A673 (cell line): ENCODE measurements around the gene EVPLL. TPM values are rescaled to one million over a fixed set of nuclear protein-coding genes. Genes with fewer than 3 reads are reported as not detected.

Source experiments
- BruUV-seq: library from RNA; stranded (reverse); fragments of 400-500 nt; replicated peaks from 2 replicates; lab custom pipeline; 2021; lab: Mats Ljungman, UMichigan
- CTCF ChIA-PET: fragments of 300-600 bp; sonication (Branson Sonifier 250); formaldehyde crosslinking; loops from one replicate; lab custom pipeline; 2022; ENCODE audit warnings: antibody characterized with exemption; lab: Charles Lee
- POLR2A ChIA-PET: fragments of 300-600 bp; sonication (Branson Sonifier 250); formaldehyde crosslinking; loops from one replicate; lab custom pipeline; 2022; ENCODE audit warnings: antibody characterized with exemption; ENCODE audit not compliant: low non-redundant PET; lab: Charles Lee
- DNase-seq: peaks from one replicate; pipeline ENCODE4 v3.0.0-alpha.2; 2015; ENCODE audit warnings: low spot score
- H3K27ac ChIP-seq: fragments of 200-600 bp; sonication (generic); 2 replicates; pipeline ENCODE4 v1.5.1; 2016; ENCODE audit warnings: mixed run types, low read depth, mild to moderate bottlenecking, mixed read lengths, antibody characterized with exemption, low read length; ENCODE audit not compliant: poor library complexity, severe bottlenecking
- H3K27me3 ChIP-seq: fragments of 200-600 bp; sonication (generic); replicated peaks from 2 replicates; pipeline ENCODE4 v1.6.1; 2017; ENCODE audit warnings: mixed run types, low read depth, mild to moderate bottlenecking, mixed read lengths, antibody characterized with exemption, low read length; ENCODE audit not compliant: insufficient read depth, poor library complexity
- H3K36me3 ChIP-seq: fragments of 200-600 bp; sonication (generic); 2 replicates; pipeline ENCODE4 v1.6.1; 2016; ENCODE audit warnings: mixed run types, mild to moderate bottlenecking, mixed read lengths, antibody characterized with exemption, low read length; ENCODE audit not compliant: insufficient read depth, poor library complexity, severe bottlenecking
- H3K4me1 ChIP-seq: fragments of 200-600 bp; sonication (generic); 2 replicates; pipeline ENCODE4 v1.6.1; 2017; ENCODE audit warnings: mixed run types, mild to moderate bottlenecking, mixed read lengths, antibody characterized with exemption, low read length; ENCODE audit not compliant: insufficient read depth, poor library complexity, severe bottlenecking
- H3K4me3 ChIP-seq: fragments of 200-600 bp; sonication (generic); 2 replicates; pipeline ENCODE4 v1.5.1; 2016; ENCODE audit warnings: low read depth, mixed run types, mild to moderate bottlenecking, mixed read lengths, low read length; ENCODE audit not compliant: poor library complexity, severe bottlenecking
- H3K9me3 ChIP-seq: fragments of 200-600 bp; sonication (generic); 2 replicates; pipeline ENCODE4 v1.6.1; 2016; ENCODE audit warnings: mixed run types, low read depth, mild to moderate bottlenecking, mixed read lengths, antibody characterized with exemption, low read length; ENCODE audit not compliant: poor library complexity, severe bottlenecking
- CTCF ChIP-seq: fragments of 300-800, 200-600 bp; sonication (generic); conservative IDR thresholded peaks from 2 replicates; pipeline ENCODE4 v1.5.1; 2017; ENCODE audit warnings: low read depth, mild to moderate bottlenecking, antibody characterized with exemption, low read length, moderate library complexity, mixed read lengths
- EZH2 ChIP-seq: fragments of 200-600 bp; sonication (generic); IDR thresholded peaks from 2 replicates; pipeline ENCODE4 v1.6.1; 2017; ENCODE audit warnings: borderline replicate concordance, low read depth, mild to moderate bottlenecking, mixed read lengths, antibody characterized with exemption, low read length; ENCODE audit not compliant: poor library complexity, severe bottlenecking
- intact Hi-C: fragments of 100-400 bp; cut with micrococcal nuclease; formaldehyde crosslinking; loops from one replicate; pipeline ENCODE4 v1.10.0; 2022; ENCODE audit not compliant: unreplicated experiment
- total RNA-seq: library from RNA; stranded (reverse); gene quantifications from 2 replicates; pipeline ENCODE4 v1.2.3, GENCODE V29; 2021

The EVPLL gene
- total RNA-seq, 1 experiment from 2014 or later = not detected

- TF ChIP-seq EZH2 (no peak), CTCF (no peak)
- Histone ChIP-seq H3K9me3 (no peaks in the 10 kb centered on the region), H3K27ac (peak overlapping the region; percentile 80), H3K27me3 (no peaks in the 10 kb centered on the region), H3K4me1 (no peaks in the 10 kb centered on the region), H3K4me3 (peak overlapping the region; percentile 87), H3K36me3 (peaks cover 15% of the 10 kb centered on the region)
- ChIA-PET POLR2A (interaction anchor here (0.5 to 0.6 kb wide), 2 partner anchors 61 to 124 kb away, joined by 3 to 4 read pairs; no protein-coding TSS in a partner anchor), CTCF (no interaction called here)
- no peak for DNase-seq
- intact Hi-C loops = loop anchor here (5.0 kb wide), 1 partner anchor 180 kb away; the partner anchor contains the start of gene ALKBH5
- BruUV-seq = no TSS peak
Measured at GRCh38 chr17:18361837-18362697, 15.5 kb upstream of the EVPLL start.

DNA sequence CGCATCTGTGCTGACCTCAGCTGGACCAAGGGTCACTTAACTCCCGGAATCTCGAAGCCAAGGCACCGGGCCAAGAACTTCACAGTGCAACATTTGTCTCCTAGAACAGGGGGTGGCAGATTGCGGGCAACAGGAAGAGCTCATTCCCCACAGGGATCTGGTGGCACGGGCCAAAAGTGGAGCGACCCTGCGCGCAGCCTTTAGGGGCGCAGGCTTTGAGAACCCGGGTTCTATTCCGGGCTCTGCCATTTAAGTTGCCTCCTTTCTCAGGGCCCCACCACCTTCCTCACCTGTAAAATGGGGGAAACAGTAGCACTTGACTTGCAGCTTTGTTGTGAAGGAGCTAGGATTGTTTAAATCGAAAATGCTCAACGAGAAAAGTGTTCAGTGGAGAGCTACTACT, 14.9 kb upstream of the EVPLL start:
- intact Hi-C loops = loop anchor here (5.0 kb wide), 1 partner anchor 180 kb away; the partner anchor contains the start of gene ALKBH5
- CTCF ChIA-PET = no interaction called here
- BruUV-seq = TSS peak; percentile 58

More for the DNA sequence above, 14.9 kb upstream of the EVPLL start:
- POLR2A ChIA-PET = interaction anchor here (0.6 kb wide), 1 partner anchor 62 kb away, joined by 4 read pairs; no protein-coding TSS in a partner anchor
- Histone ChIP-seq H3K9me3 (no peaks in the 10 kb centered on the region), H3K36me3 (peaks cover 15% of the 10 kb centered on the region), H3K27ac (peak overlapping the region; percentile 80), H3K27me3 (no peaks in the 10 kb centered on the region), H3K4me3 (peak overlapping the region; percentile 87), H3K4me1 (no peaks in the 10 kb centered on the region)
- peak; percentile 30 for DNase-seq
- no peak for TF ChIP-seq EZH2
- TF ChIP-seq CTCF = no peak
